Fibroblast of the aortic adventitia (primary cell): ENCODE measurements around the gene TRIM28. TPM values are rescaled to one million over a fixed set of nuclear protein-coding genes. Genes with fewer than 3 reads are reported as not detected.

Experiments used
- DNase-seq: peaks from one replicate; pipeline ENCODE4 v3.0.0-alpha.2; 2010; ENCODE audit warnings: low read depth
- H3K4me3 ChIP-seq: 2 replicates; pipeline ENCODE4 v1.5.1; 2011; ENCODE audit warnings: low read depth, mild to moderate bottlenecking, control low read depth, low read length, moderate library complexity
- CTCF ChIP-seq: IDR thresholded peaks from 2 replicates; pipeline ENCODE4 v1.5.1; 2011; ENCODE audit warnings: mild to moderate bottlenecking, low read length, control low read depth, inconsistent platforms; ENCODE audit not compliant: insufficient read depth
- total RNA-seq: library from RNA; depleted of rRNA; stranded (reverse); fragments of >200 nt; gene quantifications from 2 replicates; pipeline ENCODE4 v1.2.3, GENCODE V29; 2012; ENCODE audit warnings: low replicate concordance

Gene TRIM28
- total RNA-seq, 1 donor: 233 TPM

GRCh38 chr19:58570770-58571574 lies 27.1 kb downstream of the TRIM28 start:
- DNase-seq: no peak
- no peak for TF ChIP-seq CTCF
- no peak overlapping the region for H3K4me3 ChIP-seq

GRCh38 chr19:58571575-58571947 lies 27.7 kb downstream of the TRIM28 start:
- DNase-seq: no peak
- no peak overlapping the region for H3K4me3 ChIP-seq
- TF ChIP-seq CTCF: no peak

DNA sequence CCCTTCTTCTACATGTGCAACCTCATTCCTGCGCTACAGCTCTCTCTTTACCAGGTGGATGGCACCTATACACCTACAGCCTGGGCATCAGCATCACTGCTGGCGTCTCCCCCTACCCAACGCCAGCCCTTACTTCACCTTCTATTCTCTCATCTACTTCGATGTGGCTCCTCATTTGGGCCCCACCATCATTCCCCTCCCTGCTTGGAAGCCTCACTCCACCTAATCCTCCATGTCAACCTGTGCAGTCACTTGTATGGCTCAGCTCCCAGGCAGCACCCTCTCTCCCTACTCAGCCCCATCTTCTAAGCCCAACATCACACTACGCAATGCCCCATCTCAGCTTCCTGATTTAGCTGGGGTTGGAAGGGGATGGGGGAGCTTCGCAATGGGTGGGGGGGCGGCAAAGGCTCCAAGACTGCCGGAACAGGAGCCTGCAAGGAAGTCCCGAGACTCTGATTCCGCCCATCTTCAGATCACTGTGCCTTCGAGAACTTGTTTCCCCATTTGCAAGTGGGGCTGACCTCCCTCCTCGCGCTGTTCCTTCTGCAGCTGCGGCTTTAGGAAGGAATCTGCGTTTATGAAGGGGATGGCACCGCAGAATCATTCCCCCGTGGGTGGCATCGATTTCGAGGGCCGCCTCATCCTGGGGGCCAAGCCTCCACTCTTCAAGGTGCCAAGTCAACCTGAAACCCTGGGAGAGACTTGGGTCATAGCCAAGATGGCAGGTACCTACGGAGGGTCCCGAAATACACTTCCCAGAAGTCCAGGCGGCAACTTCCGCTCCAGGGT lies 28.4 kb downstream of the TRIM28 start:
- no peak for DNase-seq
- peak overlapping the region; percentile 92 for H3K4me3 ChIP-seq

DNA sequence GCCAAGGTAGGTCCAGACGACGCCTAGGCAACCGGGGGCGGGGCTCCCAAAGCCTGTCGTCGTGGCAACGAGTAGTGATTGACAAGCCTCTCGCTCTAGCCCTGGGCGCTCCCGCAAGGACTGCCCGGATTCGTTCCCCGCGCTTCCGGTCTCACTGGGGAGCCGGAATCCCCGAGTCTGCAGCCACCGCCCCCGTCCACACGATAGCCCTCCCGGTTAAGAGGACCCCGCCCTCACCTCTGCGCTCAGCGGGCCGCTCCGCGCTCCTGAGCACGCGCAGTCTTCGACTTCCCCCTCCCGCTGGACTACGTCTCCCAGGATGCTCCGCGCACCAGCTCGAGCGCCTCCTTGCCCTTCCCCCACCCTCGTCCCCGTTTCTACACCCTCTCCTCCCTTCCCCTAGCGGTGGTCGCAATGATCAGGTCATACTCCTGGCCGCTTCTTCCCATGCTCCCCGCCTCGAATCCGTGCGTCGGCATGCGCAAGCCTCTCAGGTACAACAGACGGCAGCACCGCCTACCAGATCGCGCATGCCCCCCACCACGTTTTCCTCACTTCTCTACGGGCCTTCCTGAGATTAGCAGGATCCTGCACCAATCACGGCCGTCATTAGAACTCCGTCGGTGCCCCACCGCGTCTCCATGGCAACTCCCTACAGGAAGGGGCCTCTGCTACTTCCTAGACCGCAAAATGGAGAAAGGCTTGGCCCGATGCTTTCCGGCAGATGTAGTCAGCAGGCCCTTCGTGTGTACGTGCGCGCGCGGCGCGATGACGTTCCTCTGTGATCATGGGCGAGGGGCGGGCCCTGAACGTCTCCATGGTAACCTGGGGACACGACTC lies 29.2 kb downstream of the TRIM28 start, which contains the start of gene MZF1:
TSS of gene MZF1 (minus strand) at position 518 of the 840 bp plus-strand sequence. CDS start 1,946 bp downstream, outside the sequence.
- peak within 1 kb of the TSS; percentile 92 for H3K4me3 ChIP-seq
- TF ChIP-seq CTCF: peak; percentile 32
- DNase-seq: peak; percentile 100

More for the DNA sequence above, 28.4 kb downstream of the TRIM28 start:
- no peak for TF ChIP-seq CTCF

DNA sequence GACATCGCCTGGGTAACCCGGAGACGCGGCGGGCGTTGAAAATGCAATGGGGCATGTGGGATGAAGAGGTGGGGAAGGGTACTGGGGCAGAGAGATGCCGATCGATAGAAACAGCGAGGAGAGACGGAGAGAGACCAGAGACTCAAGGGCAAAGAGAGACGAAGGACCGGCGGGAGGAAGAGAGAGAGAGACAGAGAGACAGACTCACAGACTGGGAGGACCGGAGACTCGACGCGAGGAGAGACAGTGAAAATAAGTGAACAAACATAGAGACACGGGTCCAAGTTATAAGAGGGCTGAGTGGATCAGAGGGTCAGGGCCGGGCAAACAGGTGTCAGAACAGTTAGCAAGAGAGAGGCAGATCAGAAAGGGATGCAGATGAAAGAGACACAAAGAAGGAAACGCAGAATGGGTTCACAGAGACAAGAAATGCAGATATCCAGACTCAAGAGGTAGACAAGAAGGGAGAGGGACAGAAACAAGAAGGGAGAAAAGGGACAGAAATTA lies 29.8 kb downstream of the TRIM28 start:
- DNase-seq: no peak
- H3K4me3 ChIP-seq: peak overlapping the region; percentile 92
- TF ChIP-seq CTCF: no peak
